GM19463 (cell line): ENCODE results near the gene HMGB1.
"Not testable (repeated sequence)": the region's sequence is repeated elsewhere in the genome, so short reads cannot be mapped to it uniquely, and the experiment has no call there.

Source experiments
- ATAC-seq: cut with Tn5 transposase; IDR thresholded peaks from one replicate; pipeline ENCODE4 v1.9.1; 2021; ENCODE audit warnings: mild to moderate bottlenecking, moderate library complexity; ENCODE audit not compliant: unreplicated experiment

The HMGB1 gene

DNA sequence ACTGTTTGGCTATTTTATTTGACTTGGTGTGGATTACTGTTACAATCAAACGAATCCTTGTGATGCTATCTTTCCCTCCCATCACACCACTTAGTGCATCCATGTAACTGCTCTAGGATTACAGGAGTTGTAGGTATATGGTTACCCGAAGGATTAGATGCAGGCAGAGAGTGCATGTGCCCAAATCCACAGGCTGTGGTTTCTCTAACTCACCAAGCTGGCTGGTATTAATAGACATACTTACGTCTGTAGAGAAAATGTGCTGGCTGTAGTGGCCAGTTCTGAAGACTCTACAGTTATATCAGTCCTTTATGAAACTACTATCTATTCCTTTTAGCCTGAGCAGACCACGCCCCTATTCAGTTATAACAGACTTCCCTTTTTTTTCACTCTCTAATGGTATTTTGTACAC, 1.1 kb upstream of the HMGB1 start:
- no peak for ATAC-seq

DNA sequence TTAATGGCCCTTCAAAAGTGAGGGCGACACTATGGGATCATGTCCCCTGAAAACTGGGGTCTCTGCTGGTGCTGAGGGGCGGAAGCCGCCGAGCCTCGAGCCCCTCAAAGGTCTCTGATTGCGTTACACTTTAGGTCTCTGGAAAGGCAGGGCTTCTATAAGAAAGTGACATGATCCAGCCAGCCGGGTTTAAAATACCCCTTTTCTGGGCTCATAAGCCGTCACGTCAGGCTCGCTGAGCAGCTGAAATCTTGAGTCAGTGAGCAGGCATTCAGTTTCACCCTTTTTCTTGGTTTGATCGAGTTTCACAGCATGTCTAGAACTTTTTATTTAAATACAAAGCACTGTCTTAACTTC, 600 bp upstream of the HMGB1 start:
- no peak for ATAC-seq

DNA sequence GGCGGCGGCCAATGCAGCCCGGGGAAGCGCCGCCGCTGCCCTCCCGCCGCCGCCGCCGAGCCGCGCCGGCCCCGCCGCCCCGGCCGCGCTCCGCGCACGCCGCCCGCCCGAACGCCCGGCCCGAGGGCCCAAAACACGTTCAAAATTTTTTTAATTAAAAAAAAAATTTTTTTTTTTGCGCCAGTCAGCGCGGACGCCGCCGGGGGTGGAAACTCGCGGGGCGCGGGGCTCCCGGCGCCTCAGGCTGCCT, 468 bp downstream of the HMGB1 start:
- no peak for ATAC-seq

DNA sequence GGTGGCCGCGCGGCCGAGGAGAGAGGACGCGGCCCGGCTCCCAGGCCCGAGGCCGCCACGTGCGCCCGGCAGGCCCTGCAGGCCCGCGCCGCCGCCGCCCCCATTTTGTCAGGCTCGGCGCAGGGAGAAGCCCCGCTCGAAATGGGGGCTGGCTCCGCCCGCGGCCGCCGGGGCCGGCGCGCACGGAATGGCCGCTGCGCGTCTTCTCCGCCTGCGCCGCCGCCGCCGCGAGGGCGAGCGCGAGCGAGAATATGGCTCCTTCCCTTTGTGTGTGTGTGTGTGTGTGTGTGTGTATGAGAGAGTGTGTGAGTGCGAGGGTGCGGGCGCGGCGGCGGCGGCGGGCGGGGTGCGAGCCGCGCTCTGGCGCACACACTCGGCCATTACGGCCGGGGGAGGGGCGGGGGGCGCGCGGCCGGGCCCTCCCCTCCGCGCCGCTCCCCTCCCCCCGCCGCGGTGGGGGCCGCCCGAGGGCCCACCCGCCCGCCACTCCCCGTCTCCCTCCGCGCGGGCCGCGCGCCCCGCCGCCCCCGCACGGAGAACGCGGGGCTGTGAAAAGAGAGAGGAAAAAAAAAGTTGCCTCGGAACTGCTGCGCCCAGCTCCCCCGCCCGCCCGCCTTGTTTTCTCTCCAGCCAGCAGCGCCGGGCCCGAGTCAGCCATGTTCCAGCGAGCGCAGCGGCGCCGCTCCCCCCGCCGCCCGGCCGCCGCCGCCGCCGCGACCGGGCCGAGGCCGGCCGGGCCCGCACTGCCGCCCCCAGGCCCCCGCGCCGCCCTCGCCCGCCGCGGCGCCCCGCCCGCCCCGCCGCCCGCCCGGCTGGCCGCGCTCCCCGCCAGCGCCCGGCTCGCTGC, 1.0 kb downstream of the HMGB1 start:
- ATAC-seq = peak; percentile 29

DNA sequence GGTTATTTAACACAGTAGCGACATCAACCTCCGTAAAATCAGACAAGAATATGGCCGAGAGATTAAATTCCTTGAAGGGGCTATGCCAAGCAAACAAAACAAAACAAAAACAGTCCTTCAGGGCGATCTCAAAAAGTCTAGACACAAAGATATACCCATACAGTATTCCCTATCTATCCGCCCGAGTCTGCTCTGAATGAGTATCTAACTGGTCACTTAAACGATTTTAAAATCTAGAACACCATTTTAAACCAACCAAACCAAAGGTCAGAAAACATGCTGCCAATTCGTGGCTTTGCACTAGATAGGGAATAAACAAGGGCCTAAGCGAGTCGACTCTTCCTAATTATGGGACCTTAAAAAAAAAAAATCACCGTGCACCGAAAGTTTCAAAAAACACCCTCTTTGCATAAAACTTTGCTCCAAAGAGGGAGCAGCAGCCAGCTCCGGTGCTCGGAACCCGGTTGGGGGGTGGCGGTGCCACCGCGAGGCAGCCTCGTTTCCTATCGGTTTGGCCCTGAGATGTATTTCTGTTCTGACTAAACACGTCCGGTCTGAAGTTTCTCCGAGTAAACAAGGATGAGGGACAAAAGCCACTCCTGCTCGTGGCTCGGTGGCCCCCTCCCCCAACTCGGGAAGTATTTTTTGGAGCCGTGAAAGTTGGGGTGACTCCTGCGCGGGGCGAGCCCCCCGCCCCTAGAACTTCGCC, 1.8 kb downstream of the HMGB1 start:
- peak; percentile 36 for ATAC-seq

DNA sequence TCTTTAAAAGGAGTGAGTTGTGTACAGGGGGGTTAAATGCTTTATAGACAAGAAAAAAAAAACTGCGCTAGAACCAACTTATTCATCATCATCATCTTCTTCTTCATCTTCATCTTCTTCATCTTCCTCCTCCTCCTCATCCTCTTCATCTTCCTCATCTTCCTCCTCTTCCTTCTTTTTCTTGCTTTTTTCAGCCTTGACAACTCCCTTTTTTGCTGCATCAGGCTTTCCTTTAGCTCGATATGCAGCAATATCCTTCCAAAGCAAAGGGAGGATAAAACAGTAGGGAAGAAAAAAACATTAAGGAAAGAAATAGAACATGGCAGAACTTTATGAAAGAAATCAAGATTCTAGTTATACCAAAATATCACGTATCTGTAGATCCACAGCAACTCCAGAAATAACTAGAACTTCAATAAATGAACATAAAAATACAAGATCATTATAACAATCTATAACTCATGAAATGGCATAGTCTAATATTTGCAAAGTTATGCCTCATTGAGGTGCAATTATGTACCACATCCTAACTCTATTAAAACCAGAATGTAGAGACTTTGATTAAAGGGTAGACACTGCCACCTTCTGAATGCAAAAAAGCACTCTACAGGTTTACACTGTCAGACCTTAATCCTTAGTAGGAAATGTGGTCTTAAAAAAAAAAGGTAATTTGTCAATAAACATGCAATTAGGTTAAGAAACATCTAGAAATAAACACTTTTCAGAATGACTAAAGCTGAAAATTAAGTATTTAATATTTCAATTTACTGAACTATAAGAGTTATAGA, 4.3 kb downstream of the HMGB1 start:
- not testable (repeated sequence) for ATAC-seq

DNA sequence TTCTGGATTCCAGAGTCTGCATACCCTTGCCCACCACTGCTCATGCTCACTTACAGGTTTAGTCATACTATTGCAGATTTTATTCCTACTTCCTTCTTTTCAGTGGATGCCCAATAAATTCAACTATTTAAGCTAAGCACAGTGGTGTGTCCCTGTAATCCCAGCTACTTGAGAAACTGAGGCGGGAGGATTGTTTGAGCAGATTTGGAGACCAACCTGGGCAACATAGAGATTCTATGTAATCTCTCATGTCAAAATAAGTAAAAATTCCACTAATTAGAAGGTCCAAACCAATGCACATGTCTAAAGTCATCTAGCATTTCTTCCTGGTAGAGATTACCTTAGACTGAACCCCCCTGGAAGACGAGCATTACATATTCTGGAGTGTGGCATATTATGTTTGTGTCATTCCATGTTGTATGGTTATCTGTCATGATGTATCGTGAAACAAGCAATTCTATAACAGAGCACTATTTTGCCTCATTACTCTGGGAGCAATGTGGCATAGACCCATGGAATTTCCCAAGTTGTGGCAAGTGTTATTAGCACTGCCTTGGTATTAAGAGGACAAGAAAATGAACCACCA, 8.3 kb downstream of the HMGB1 start:
- no peak for ATAC-seq

DNA sequence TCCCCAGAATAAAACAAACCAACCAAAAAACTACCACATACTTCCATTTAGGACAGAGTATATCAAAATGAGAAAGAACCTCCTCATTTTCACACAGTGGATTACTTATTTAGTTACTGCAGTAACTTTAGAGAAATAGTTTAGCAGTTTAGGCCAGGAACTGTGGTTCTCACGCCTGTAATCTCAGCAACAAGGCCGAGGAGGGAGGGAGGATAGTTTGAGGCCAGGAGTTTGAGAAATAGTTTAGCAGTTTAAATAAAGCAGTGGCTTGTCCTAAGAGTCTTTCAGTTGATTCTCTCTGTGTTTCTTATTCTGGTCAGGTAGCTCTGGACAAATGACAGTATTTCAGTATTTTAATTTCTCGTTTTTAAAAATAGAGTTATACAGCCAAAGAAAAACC, 9.4 kb downstream of the HMGB1 start:
- ATAC-seq = no peak

DNA sequence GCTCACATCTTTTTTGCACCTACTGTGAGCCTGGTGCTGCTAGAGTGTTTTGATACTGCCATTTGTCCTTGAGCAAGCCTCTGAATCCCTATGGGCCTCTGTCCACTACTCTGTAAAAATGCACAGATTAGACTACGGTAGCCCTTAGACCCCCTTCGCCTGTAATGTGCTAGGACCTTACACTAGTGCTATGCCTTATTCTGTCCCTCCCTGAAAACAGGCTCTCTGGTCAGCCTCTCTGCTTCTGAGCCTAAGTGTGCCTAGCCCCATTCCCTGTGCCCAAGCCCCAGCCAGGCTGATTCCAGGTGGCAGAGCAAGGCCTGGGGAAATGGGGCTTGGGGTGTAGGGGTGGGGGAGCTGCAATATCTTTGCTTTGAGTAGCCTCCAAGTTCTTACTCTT, 10.7 kb downstream of the HMGB1 start:
- ATAC-seq = no peak

DNA sequence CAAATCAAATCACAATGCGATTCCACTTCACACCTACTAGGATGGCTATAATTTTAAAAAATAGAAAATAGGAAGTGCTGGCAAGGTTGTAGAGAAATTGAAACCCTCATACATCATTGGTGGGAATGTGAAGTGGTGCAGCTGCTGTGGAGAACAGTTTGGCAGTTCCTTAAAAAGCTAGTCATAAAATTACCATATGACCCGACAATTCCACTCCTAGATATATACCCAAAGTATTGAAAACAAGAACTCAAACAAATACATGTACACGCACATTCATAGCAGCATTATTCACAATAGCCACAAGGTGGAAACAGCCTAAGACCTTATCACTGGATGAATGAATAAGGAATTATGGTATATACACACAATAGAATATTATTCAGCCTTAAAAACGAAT, 12.0 kb downstream of the HMGB1 start:
- ATAC-seq = no peak

DNA sequence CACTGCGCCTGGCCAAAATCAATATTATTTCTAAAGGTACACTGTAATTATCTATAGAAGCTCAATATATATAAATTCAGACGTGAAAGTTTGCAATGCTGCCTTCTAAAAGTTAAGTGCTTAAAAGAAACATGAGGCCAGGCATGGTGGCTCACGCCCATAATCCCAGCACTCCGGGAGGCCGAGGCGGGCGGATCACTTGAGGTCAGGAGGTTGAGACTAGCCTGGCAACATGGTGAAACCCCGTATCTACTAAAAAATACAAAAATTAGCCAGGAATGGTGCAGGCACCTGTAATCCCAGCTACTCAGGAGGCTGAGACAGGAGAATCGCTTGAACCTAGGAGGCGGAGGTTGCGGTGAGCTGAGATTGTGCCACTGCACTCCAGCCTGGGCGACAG, 14.3 kb downstream of the HMGB1 start:
- not testable (repeated sequence) for ATAC-seq

DNA sequence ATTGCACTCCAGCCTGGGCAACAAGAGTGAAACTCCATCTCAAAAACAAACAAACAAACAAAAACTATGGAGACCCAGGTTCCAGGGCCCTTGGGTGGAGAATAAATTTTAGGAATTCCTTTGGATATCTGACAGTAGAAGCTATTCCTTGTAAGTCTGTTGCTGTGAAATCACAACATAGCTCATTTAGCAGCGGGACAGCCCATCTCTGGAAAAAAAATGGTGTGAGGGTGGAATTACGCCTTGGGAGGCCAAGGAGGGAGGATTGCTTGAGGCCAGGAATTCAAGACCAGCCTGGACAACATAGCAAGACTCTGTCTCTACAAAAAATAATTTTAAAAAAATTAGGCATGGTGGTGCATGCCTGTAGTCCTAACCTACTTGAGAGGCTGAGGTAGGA, 15.7 kb downstream of the HMGB1 start:
- no peak for ATAC-seq

DNA sequence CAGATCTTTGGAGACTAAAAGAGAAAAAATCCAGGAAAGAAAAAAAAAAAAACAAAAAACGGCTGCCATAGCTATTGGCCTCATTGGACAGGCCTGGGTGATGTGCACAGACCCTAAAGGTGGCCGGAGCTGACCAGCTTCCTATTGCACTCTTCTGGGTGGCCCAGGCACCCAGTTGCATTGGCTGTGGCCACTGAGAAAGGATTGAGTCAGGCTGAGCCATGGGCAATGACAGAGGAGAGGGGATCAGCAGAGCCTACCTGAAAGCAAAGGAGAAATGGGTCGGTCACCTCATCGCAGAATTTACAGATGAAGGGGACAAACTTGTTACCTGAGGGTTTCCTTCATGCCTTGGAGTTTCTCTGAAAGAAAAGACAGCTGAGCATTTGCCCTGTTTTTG, 17.3 kb downstream of the HMGB1 start:
- no peak for ATAC-seq

DNA sequence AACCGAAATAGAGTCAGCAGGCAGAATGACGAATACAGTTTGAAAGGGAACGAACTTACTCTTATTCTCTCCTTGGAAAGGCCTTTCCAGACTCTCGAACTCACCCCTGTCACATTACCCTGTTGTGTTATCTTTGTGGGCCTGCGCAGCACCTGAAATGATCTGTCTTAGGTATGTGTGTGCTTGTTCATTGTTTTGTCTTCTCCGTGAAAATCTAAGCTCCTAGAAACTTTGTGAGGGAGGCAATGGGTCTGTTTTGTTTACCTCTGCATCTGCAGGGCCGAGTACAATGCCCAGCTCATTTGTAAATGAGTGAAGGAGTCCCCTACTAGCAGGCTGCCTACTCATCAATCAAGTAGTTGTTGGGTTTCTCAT, 19.6 kb downstream of the HMGB1 start:
- ATAC-seq = peak; percentile 0

DNA sequence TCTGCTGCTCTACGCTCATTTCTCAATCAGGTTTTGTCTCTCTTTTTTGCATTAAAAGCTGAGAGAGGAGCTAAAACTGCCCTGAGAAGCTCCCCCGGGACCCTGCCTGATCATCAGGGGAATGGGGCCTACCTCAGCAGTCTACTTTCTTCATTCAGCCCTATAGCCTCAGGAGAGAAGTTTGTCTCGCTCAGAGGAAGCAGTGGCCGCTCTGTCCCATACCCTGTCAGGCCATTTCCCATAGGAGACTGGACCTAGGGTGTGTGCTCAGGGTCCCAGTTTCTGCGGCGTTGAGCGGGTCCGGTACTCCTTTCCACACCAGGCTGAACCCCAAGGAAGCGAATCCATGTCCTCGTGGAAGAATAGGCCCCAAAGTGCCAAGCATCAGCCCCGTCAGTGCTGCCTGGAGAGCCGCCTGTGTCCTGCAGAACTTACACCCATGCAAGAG, 21.8 kb downstream of the HMGB1 start:
- no peak for ATAC-seq

DNA sequence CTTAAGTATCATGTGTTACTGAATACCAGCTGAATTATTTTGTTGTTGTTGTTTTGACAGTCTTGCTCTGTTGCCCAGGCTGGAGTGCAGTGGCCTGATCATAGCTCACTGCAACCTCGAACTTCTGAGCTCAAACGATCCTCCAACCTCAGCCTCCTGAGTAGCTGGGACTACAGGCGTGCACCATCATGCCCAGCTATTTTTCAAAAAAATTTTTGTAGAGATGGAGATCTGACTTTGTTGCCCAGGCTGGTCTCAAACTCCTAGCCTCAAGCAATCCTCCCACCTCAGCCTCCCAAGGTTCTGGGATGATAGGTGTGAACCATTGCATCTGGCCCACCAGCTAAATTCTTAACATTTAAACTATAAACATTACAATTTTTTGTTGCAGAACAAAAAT, 22.2 kb downstream of the HMGB1 start:
- not testable (repeated sequence) for ATAC-seq

DNA sequence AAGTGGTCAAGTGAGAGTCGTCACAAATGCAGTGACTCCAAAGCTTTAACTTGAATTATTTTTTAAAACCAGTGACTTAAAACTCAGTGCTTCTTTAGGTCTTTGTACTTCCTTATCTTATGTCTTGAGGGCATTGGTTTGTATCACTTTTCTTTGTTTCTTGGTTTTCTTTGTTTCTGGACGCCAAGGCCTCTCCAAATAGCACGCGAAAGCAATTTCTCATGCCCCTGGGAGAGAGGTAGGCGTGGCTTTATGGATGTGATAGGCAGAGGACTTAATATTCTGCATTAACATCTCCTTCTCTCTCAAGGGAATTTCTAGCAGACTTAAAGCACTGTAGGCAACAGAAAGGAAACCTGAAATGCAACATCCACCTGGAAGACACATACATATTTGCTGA, 22.8 kb downstream of the HMGB1 start:
- ATAC-seq = no peak

DNA sequence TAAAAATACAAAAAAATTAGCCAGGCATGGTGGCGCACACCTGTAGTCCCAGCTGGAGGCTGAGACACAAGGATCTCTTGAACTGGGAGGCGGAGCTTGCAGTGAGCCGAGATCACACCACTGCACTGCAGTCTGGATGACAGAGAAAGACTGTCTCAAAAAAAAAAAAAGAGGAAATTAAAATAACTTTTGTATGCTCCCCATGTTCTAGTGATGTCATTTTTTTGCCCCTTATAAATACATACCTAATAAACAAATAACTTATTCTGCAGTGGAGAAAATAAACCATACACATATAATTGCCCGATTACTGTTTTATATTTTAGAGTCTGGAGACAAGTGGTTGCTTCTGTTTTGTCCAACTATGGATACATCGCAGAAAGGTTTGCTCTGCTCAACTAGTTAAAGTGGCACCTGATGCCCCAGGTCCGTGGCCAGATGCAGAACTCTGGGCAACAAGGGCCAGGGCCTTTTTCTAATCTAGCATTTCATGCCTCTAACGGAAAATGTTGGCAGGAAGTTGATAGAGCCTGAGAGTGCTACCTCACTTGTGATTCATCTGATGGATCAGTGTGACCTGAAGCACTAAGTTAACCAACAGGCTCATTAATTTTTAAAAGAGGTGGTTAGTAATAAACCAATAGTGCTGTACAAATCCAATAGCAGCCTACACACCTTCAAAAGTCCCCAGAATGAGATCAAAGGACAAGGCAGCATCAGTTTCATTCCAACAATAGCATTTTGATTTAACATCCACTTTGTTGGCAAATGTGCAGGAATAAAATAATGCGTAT, 24.6 kb downstream of the HMGB1 start:
- peak; percentile 28 for ATAC-seq

DNA sequence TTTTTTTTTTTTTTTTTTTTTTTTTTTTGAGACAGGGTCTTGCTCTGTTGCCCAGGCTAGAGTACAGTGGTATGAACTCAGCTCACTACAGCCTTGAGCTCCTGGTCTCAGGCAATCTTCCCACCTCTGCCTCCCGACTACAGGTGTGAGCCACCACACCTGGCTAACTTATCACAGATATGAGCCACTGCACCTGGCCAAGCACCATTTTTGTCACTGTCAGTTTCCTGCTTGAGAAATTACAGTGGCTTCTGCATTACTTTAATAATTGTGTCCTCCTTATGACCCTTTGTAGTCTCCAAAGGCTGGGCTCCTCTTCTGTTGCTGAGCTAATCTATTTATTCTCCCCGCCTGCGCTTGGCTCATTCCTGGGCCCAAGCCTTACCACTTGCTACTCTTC, 27.4 kb downstream of the HMGB1 start:
- no peak for ATAC-seq

DNA sequence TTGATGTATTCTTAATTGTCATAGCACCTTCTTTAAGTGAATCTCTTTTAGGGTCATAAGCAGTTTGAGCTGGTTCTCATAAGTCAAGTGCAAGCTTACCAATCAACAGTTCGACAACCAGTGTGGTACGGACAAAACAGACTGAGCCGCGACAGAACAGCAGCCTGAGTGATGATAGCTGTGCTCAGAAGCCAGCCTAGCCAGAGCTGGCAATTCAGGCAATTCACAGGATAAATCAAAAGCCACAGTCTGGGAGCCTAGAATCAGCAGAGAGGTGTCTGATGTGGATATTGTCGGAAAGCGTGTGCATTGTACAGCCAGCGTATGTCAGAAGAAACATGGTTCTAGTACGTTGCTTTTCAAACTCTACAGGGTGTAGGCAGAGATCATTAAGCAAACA, 28.6 kb downstream of the HMGB1 start:
- no peak for ATAC-seq

DNA sequence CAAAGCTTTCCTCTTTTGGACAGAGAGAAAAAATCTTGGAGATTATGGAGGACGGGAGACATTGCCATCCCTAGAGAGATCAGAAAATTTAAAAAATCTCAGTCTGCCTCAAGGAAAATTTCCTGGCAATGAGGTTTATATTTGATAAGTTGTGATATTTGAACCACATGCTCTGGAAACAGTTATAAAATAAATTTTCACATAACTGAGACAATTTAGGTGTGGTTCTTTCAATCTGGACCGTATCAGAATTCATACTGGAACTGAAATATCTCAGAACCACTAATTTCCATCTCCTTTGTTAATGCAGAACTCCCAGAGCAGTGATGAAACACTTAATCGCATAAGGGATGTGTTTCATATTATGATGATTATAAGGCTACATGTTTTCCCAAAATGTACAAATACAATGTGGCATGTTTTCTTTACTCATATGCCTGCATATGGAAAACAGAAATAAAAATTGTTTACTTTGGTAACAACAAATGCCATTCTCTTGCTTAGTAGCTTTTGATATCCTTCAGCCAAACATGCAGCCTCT, 29.8 kb downstream of the HMGB1 start:
- ATAC-seq = no peak
